ENCODE results near the gene CCNQ. TPM values are rescaled to one million over a fixed set of nuclear protein-coding genes. Genes with fewer than 3 reads are reported as not detected.

Gene CCNQ
- total RNA-seq, 2 donors from 2014 or later, result 8.6 to 23.9 TPM

DNA sequence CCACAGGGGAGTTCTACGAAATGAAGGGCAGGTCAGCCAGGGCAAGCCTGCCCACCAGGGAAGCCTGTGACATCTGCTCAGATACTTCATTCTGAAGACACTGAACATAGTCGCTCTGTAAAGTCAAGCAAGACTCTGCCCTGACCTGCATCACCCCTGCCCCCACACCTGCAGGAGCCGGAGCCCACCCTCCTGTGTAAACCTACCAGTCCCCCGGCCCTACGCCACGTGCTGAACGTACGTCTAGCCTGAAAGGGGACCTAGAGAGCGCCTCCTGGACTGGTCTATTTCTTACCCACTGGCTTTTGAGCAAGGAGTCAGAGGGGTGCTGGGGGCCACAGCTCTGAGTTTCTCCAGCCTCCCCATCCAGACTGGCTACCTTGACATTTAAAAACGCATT lies 11.6 kb downstream of the CCNQ start:
- Histone ChIP-seq H3K36me3 (replicated peaks in 1 of 2; ENCODE audit: insufficient read depth in 1 of 2, low read depth in 2 of 2) (no peaks in the 10 kb centered on the region), H3K27me3 (no peaks in the 10 kb centered on the region), H3K27ac (no peak overlapping the region), H3K4me3 (no peak overlapping the region), H3K9me3 (no peaks in the 10 kb centered on the region), H3K4me1 (no peaks in the 10 kb centered on the region)
- TF ChIP-seq, protein P1, sequence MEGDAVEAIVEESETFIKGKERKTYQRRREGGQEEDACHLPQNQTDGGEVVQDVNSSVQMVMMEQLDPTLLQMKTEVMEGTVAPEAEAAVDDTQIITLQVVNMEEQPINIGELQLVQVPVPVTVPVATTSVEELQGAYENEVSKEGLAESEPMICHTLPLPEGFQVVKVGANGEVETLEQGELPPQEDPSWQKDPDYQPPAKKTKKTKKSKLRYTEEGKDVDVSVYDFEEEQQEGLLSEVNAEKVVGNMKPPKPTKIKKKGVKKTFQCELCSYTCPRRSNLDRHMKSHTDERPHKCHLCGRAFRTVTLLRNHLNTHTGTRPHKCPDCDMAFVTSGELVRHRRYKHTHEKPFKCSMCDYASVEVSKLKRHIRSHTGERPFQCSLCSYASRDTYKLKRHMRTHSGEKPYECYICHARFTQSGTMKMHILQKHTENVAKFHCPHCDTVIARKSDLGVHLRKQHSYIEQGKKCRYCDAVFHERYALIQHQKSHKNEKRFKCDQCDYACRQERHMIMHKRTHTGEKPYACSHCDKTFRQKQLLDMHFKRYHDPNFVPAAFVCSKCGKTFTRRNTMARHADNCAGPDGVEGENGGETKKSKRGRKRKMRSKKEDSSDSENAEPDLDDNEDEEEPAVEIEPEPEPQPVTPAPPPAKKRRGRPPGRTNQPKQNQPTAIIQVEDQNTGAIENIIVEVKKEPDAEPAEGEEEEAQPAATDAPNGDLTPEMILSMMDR (IDR thresholded peaks at IDR 0.05), result no peak
- no peak for TF ChIP-seq POLR2A (IDR thresholded peaks at IDR 0.05)
- no peak for DNase-seq
- WGBS, 2 donors, result 92 to 100% methylated on average over 1 to 3 of the region's 10 CpGs
- no peak for ATAC-seq
- intact Hi-C loops (cut with DNase I), result no loop called here

DNA sequence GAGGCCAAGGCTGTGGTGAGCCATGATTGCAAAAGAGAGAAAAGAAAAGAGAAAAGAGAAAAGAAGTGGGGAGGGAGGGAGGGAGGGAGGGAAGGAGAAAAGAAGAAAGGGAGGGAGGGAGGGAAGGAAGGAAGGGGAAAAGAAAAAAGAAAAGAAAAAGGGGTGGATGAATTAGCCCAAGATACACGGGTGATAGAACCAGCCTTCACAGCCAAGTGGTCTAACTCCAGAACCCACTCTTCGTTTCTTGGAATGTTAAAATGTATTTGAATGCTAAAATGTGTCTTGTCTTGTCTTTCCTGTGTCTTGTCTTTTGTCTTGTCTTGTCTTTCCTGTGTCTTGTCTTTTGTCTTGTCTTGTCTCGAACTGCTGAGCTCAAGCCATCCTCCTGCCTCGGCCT lies 13.1 kb downstream of the CCNQ start:
- Histone ChIP-seq H3K27ac (no peak overlapping the region), H3K4me1 (no peaks in the 10 kb centered on the region), H3K36me3 (replicated peaks in 1 of 2; ENCODE audit: insufficient read depth in 1 of 2, low read depth in 2 of 2) (no peaks in the 10 kb centered on the region), H3K4me3 (no peak overlapping the region), H3K9me3 (no peaks in the 10 kb centered on the region), H3K27me3 (no peaks in the 10 kb centered on the region)
- intact Hi-C loops (cut with DNase I), result no loop called here
- WGBS, 2 donors, result 93 to 98% methylated on average over 4 of the region's 4 CpGs
- no peak for TF ChIP-seq POLR2A (IDR thresholded peaks at IDR 0.05)
- TF ChIP-seq, protein P1 (IDR thresholded peaks at IDR 0.05), result no peak
- DNase-seq (no peak), ATAC-seq (no peak)

DNA sequence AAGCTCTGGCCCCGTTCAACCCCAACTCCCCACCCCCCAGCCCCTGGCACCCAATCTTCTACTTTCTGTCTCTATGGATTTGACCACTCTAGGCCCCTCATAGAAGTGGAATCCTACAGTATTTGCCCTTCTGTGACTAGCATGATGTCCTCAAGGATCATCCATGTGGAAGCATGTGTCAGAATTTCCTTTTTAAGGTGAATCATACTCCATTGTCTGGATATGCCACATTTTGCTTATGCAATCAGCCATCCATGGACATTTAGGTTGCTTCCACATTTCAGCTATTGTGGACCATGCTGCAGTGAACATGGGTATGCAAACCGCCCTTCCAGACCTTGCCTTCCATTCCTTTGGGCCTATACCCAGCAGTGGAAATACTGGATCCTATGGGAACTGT lies 15.5 kb downstream of the CCNQ start:
- no peak for DNase-seq
- intact Hi-C loops (cut with DNase I), result no loop called here
- Histone ChIP-seq H3K27ac (no peak overlapping the region), H3K9me3 (no peaks in the 10 kb centered on the region), H3K4me1 (no peaks in the 10 kb centered on the region), H3K27me3 (no peaks in the 10 kb centered on the region), H3K36me3 (replicated peaks in 1 of 2; ENCODE audit: insufficient read depth in 1 of 2, low read depth in 2 of 2) (no peaks in the 10 kb centered on the region), H3K4me3 (no peak overlapping the region)
- ATAC-seq, result no peak
- no peak for TF ChIP-seq POLR2A (IDR thresholded peaks at IDR 0.05)
- TF ChIP-seq, protein P1 (IDR thresholded peaks at IDR 0.05), result no peak
- WGBS, 2 donors, result 67 to 89% methylated on average over 1 to 2 of the region's 2 CpGs

DNA sequence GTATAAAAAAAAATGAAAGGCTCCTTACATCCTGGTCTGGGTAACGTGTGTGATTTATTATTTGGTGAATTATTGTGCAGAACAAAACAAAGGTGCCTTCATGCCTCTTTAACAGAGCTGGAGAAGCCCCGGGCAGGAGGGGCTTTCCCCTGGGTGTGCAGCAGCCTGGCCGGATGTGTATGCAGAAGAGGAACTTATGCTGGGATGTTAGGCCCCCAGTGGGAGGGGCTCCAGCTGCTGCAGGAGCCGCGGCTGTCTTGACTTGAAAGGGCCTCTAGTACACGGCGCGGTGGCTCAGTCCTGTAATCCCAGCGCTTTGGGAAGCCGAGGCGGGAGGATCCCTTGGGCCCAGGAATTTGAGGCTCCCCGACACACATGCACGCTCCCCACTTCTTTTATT lies 16.0 kb downstream of the CCNQ start:
- H3K4me3 ChIP-seq, result no peak overlapping the region
- no peak overlapping the region for H3K27ac ChIP-seq
- no peaks in the 10 kb centered on the region for H3K27me3 ChIP-seq
- intact Hi-C loops (cut with DNase I), result no loop called here
- WGBS, 2 donors, result 0 to 23% methylated on average over 2 to 13 of the region's 13 CpGs
- H3K4me1 ChIP-seq, result no peaks in the 10 kb centered on the region
- peak in 2 of 4 donors; percentile 24 to 43 for DNase-seq
- H3K36me3 ChIP-seq (replicated peaks in 1 of 2; ENCODE audit: insufficient read depth in 1 of 2, low read depth in 2 of 2), result no peaks in the 10 kb centered on the region
- peak; percentile 35 for ATAC-seq
- H3K9me3 ChIP-seq, result no peaks in the 10 kb centered on the region
- TF ChIP-seq, protein P1 (IDR thresholded peaks at IDR 0.05), result no peak
- no peak for TF ChIP-seq POLR2A (IDR thresholded peaks at IDR 0.05)

DNA sequence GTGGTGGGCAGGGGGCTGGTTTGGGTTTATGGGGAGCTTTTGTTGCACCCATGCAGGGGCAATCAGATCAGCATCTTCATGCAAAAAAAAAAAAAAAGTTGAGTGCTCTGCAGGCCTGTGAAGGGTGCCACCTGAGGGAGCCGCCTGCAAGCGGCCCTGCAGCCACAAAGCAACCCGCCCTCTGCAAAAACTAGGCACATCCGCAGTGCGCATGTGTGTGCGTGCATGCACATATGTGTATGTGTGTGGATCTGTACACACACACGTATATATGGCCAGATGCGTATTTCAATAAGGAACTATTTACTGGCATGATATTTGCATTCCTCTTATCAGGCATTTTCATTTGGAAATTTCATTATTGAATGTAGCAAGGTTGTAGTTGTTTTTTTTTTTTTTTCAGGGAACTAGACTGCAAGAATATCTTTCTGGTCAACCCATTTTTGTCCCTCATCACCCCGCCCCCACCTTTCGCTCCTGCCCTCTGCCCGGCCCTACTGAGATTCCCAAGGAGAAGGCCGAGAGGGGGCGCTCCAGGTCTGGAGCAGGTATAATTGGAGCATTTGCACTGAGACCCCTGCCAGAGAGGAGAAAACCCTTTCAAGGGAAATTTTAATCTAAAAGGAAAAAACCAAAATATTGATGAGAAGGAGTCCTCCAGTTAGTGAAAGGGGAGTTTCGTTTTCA lies 18.1 kb downstream of the CCNQ start:
- H3K36me3 ChIP-seq (replicated peaks in 1 of 2; ENCODE audit: insufficient read depth in 1 of 2, low read depth in 2 of 2), result no peaks in the 10 kb centered on the region
- DNase-seq (peak in 1 of 4 donors; percentile 24), ATAC-seq (no peak)
- no peak for TF ChIP-seq POLR2A (IDR thresholded peaks at IDR 0.05)
- TF ChIP-seq, protein P1 (IDR thresholded peaks at IDR 0.05), result no peak
- no peaks in the 10 kb centered on the region for H3K27me3 ChIP-seq
- intact Hi-C loops (cut with DNase I), result no loop called here
- no peak overlapping the region for H3K4me3 ChIP-seq
- no peaks in the 10 kb centered on the region for H3K9me3 ChIP-seq
- WGBS, 2 donors, result 55 to 58% methylated on average over 12 to 14 of the region's 14 CpGs
- H3K4me1 ChIP-seq, result no peaks in the 10 kb centered on the region
- H3K27ac ChIP-seq, result no peak overlapping the region
